Measurements from ENCODE around the gene ZFAND6.

DNA sequence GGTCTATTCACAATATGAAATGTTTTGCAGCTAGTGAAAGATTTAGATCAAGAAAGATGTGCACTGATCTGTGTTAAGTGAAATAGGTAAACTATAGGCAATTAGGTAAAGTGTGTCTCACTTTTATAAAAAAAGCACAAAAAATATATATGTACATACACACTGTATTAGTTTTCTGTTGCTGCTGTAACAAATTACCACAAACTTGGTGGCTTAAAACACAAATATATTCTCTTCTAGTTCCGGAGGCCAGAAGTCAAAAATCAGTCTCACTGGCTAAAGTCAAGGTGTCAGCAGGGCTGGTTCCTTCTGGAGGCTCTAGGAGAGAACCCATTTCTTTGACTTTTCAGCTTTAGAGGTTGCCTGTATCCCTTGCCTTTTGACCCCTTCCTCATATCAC, 104.4 kb downstream of the ZFAND6 start:
- no peak for TF ChIP-seq GATA2 (IDR thresholded peaks at IDR 0.05; ENCODE audit: low read depth, low read length)
- no peak for TF ChIP-seq GATA3 (IDR thresholded peaks at IDR 0.05; ENCODE audit: low read depth, low read length)

Measured in SH-SY5Y (cell line).